ENCODE data around the gene PPEF1. TPM values are rescaled to one million over a fixed set of nuclear protein-coding genes. Genes with fewer than 3 reads are reported as not detected.
A peak's percentile ranks its signal among the peaks of the same experiment; 100 is the strongest.

Gene PPEF1
- total and polyA plus RNA-seq, 9 of the 15 experiments (the other 6 are each of a cell fraction or from before 2014, with no cell fraction given), result not detected

GRCh38 chrX:18674788-18675735 lies 32.4 kb upstream of the PPEF1 start (continued):
- no peak for TF ChIP-seq MEF2A (IDR thresholded peaks at IDR 0.05; ENCODE audit: control insufficient read depth, low read depth, low read length)
- no peak for TF ChIP-seq ADNP (tag; IDR thresholded peaks at IDR 0.05)
- peak in 1 of 2 experiments; percentile 15 for TF ChIP-seq E2F6 (IDR thresholded peaks at IDR 0.05; ENCODE audit: borderline replicate concordance in 1 of 2, extremely low read depth in 1 of 2, insufficient read depth in 1 of 2, insufficient read length in 1 of 2, low read depth in 1 of 2, low read length in 1 of 2, poor library complexity in 1 of 2, severe bottlenecking in 1 of 2)
- TF ChIP-seq SIN3B (IDR thresholded peaks at IDR 0.05; ENCODE audit: low read depth), result no peak
- no peak for TF ChIP-seq FOXP4 (CRISPR knock-in tag; IDR thresholded peaks at IDR 0.05; ENCODE audit: borderline replicate concordance)
- no peak for TF ChIP-seq STAG1 (CRISPR knock-in tag; IDR thresholded peaks at IDR 0.05; ENCODE audit: borderline replicate concordance)
- no peak for TF ChIP-seq ZBTB17 (CRISPR knock-in tag; IDR thresholded peaks at IDR 0.05)
- TF ChIP-seq YY1 (IDR thresholded peaks at IDR 0.05; ENCODE audit: borderline replicate concordance in 1 of 3, control insufficient read depth in 1 of 3, extremely low read depth in 1 of 3, insufficient read depth in 3 of 3, insufficient read length in 1 of 3, insufficient replicate concordance in 2 of 3, low read depth in 1 of 3, low read length in 2 of 3), result no peak
- TF ChIP-seq RBFOX2 (IDR thresholded peaks at IDR 0.05; ENCODE audit: low read depth, low read length), result peak; percentile 66
- TF ChIP-seq SNRNP70 (optimal IDR thresholded peaks at IDR 0.05; ENCODE audit: low read depth, low read length), result no peak
- no peak for TF ChIP-seq RFX5 (IDR thresholded peaks at IDR 0.05; ENCODE audit: low read depth, low read length)
- no peak for TF ChIP-seq NBN (IDR thresholded peaks at IDR 0.05; ENCODE audit: low read depth)
- no peak for TF ChIP-seq ZNF57 (CRISPR knock-in tag; IDR thresholded peaks at IDR 0.05)
- TF ChIP-seq CEBPZ (IDR thresholded peaks at IDR 0.05; ENCODE audit: borderline replicate concordance, low read depth, low read length), result no peak
- no peak for TF ChIP-seq USF1 (CRISPR knock-in tag; IDR thresholded peaks at IDR 0.05)
- no peak for TF ChIP-seq ATF2 (CRISPR knock-in tag; IDR thresholded peaks at IDR 0.05)
